SK-N-SH treated with all-trans-retinoic acid at 6 μM for 48 hours (cell line): ENCODE measurements around the gene FABP3.

Source experiments
- ATAC-seq: fragments of 200-7000 bp; cut with Tn5 transposase; 3 replicates; pipeline ENCODE4 v1.9.1; 2020; ENCODE audit warnings: mild to moderate bottlenecking, moderate library complexity
- ARNTL ChIP-seq: fragments of 450-650 bp; formaldehyde crosslinking; IDR thresholded peaks from 2 replicates; pipeline ENCODE4 v1.5.0; 2020; ENCODE audit warnings: low read depth, mild to moderate bottlenecking, moderate library complexity, borderline replicate concordance
- BACH2 ChIP-seq: fragments of 250-450 bp; sonication (Bioruptor Pico); IDR thresholded peaks from 2 replicates; pipeline ENCODE4 v1.9.0; 2021; ENCODE audit warnings: mild to moderate bottlenecking, borderline replicate concordance
- CSDC2 ChIP-seq: fragments of 250-450 bp; sonication (Bioruptor Pico); IDR thresholded peaks from 2 replicates; pipeline ENCODE4 v1.5.0; 2020; ENCODE audit warnings: mild to moderate bottlenecking, moderate library complexity
- ESRRG ChIP-seq: fragments of 250-450 bp; sonication (Bioruptor Pico); IDR thresholded peaks from 2 replicates; pipeline ENCODE4 v1.6.1; 2021; ENCODE audit warnings: mild to moderate bottlenecking
- GLIS3 ChIP-seq: fragments of 250-450 bp; sonication (Bioruptor Pico); IDR thresholded peaks from 2 replicates; pipeline ENCODE4 v1.5.0; 2020; ENCODE audit warnings: mild to moderate bottlenecking, moderate library complexity
- ISL1 ChIP-seq: fragments of 250-450 bp; sonication (Bioruptor Pico); IDR thresholded peaks from 2 replicates; pipeline ENCODE4 v2.1.2; 2022; ENCODE audit warnings: mild to moderate bottlenecking, moderate library complexity
- PPARA ChIP-seq: fragments of 250-450 bp; sonication (Bioruptor Pico); IDR thresholded peaks from 2 replicates; pipeline ENCODE4 v1.5.0; 2020; ENCODE audit warnings: mild to moderate bottlenecking, borderline replicate concordance
- RARB ChIP-seq: fragments of 250-450 bp; sonication (Bioruptor Pico); IDR thresholded peaks from 2 replicates; pipeline ENCODE4 v1.8.0; 2021; ENCODE audit warnings: mild to moderate bottlenecking, moderate library complexity
- SNAI2 ChIP-seq: fragments of 250-450 bp; sonication (Bioruptor Pico); IDR thresholded peaks from 2 replicates; pipeline ENCODE4 v1.5.0; 2020; ENCODE audit warnings: mild to moderate bottlenecking, moderate library complexity
- TCF4 ChIP-seq: fragments of 250-450 bp; sonication (Bioruptor Pico); IDR thresholded peaks from 2 replicates; pipeline ENCODE4 v1.8.0; 2021; ENCODE audit warnings: mild to moderate bottlenecking, moderate library complexity, borderline replicate concordance
- TOX ChIP-seq: fragments of 250-450 bp; sonication (Bioruptor Pico); IDR thresholded peaks from 2 replicates; pipeline ENCODE4 v1.8.0; 2021; ENCODE audit warnings: mild to moderate bottlenecking, moderate library complexity, borderline replicate concordance
- ZC3H10 ChIP-seq: fragments of 250-450 bp; sonication (Bioruptor Pico); IDR thresholded peaks from 2 replicates; pipeline ENCODE4 v1.5.1; 2021; ENCODE audit warnings: mild to moderate bottlenecking, moderate library complexity
- ZFP3 ChIP-seq: fragments of 250-450 bp; sonication (Bioruptor Pico); IDR thresholded peaks from 2 replicates; pipeline ENCODE4 v1.5.0; 2020; ENCODE audit warnings: mild to moderate bottlenecking, moderate library complexity
- ZFP30 ChIP-seq: fragments of 450-650 bp; formaldehyde crosslinking; IDR thresholded peaks from 2 replicates; pipeline ENCODE4 v1.5.0; 2022; ENCODE audit warnings: mild to moderate bottlenecking, moderate library complexity
- ZNF70 ChIP-seq: fragments of 450-650 bp; formaldehyde crosslinking; IDR thresholded peaks from 2 replicates; pipeline ENCODE4 v1.5.0; 2020; ENCODE audit warnings: mild to moderate bottlenecking, moderate library complexity
- ZNF8 ChIP-seq: fragments of 450-650 bp; formaldehyde crosslinking; IDR thresholded peaks from 2 replicates; pipeline ENCODE4 v1.5.0; 2020; ENCODE audit warnings: mild to moderate bottlenecking, moderate library complexity
- TF ChIP-seq, protein P1 (sequence below): fragments of 250-450 bp; sonication (Bioruptor Pico); IDR thresholded peaks from 2 replicates; pipeline ENCODE4 v1.8.0; 2021; ENCODE audit warnings: low read depth, mild to moderate bottlenecking, moderate library complexity, borderline replicate concordance
- TF ChIP-seq, protein P2 (sequence below): fragments of 250-450 bp; sonication (Bioruptor Pico); IDR thresholded peaks from 2 replicates; pipeline ENCODE4 v1.5.1; 2020; ENCODE audit warnings: low read depth, mild to moderate bottlenecking, moderate library complexity
- TF ChIP-seq, protein P3 (sequence below): fragments of 250-450 bp; sonication (Bioruptor Pico); IDR thresholded peaks from 2 replicates; pipeline ENCODE4 v1.8.0; 2020; ENCODE audit warnings: mild to moderate bottlenecking, moderate library complexity, borderline replicate concordance
- TF ChIP-seq, protein P4 (sequence below): fragments of 250-450 bp; sonication (Bioruptor Pico); IDR thresholded peaks from 2 replicates; pipeline ENCODE4 v1.5.1; 2021; ENCODE audit warnings: mild to moderate bottlenecking, moderate library complexity

FABP3 gene

DNA sequence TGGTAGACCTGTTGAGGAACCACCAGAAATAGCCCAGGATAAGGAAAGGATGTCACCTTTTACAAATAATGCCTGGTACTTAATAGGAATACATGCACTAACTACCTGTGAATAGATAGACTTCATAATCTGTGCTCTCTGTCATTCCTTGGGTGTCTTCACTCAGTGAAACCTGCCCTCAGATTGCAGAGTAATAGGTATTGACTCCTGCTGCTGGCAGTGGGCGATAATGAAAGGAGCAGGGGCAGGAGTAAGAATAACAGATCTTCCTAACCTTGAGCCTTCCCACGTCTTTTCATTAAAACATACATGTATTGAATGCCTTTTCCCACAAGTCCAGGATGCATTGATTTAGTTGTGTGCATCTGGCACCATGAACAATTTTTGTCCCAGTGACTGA is 16.4 kb downstream of the FABP3 start:
- TF ChIP-seq SNAI2 (CRISPR knock-in tag) = no peak
- TF ChIP-seq, protein P1, sequence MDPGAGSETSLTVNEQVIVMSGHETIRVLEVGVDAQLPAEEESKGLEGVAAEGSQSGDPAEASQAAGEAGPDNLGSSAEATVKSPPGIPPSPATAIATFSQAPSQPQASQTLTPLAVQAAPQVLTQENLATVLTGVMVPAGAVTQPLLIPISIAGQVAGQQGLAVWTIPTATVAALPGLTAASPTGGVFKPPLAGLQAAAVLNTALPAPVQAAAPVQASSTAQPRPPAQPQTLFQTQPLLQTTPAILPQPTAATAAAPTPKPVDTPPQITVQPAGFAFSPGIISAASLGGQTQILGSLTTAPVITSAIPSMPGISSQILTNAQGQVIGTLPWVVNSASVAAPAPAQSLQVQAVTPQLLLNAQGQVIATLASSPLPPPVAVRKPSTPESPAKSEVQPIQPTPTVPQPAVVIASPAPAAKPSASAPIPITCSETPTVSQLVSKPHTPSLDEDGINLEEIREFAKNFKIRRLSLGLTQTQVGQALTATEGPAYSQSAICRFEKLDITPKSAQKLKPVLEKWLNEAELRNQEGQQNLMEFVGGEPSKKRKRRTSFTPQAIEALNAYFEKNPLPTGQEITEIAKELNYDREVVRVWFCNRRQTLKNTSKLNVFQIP (CRISPR knock-in tag) = no peak
- TF ChIP-seq, protein P2, sequence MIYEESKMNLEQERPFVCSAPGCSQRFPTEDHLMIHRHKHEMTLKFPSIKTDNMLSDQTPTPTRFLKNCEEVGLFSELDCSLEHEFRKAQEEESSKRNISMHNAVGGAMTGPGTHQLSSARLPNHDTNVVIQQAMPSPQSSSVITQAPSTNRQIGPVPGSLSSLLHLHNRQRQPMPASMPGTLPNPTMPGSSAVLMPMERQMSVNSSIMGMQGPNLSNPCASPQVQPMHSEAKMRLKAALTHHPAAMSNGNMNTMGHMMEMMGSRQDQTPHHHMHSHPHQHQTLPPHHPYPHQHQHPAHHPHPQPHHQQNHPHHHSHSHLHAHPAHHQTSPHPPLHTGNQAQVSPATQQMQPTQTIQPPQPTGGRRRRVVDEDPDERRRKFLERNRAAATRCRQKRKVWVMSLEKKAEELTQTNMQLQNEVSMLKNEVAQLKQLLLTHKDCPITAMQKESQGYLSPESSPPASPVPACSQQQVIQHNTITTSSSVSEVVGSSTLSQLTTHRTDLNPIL = no peak
- TF ChIP-seq PPARA (CRISPR knock-in tag) = no peak
- no peak for TF ChIP-seq ZNF70 (CRISPR knock-in tag)
- no peak for TF ChIP-seq CSDC2 (CRISPR knock-in tag)
- TF ChIP-seq ZFP30 (CRISPR knock-in tag) = no peak
- TF ChIP-seq, protein P3, sequence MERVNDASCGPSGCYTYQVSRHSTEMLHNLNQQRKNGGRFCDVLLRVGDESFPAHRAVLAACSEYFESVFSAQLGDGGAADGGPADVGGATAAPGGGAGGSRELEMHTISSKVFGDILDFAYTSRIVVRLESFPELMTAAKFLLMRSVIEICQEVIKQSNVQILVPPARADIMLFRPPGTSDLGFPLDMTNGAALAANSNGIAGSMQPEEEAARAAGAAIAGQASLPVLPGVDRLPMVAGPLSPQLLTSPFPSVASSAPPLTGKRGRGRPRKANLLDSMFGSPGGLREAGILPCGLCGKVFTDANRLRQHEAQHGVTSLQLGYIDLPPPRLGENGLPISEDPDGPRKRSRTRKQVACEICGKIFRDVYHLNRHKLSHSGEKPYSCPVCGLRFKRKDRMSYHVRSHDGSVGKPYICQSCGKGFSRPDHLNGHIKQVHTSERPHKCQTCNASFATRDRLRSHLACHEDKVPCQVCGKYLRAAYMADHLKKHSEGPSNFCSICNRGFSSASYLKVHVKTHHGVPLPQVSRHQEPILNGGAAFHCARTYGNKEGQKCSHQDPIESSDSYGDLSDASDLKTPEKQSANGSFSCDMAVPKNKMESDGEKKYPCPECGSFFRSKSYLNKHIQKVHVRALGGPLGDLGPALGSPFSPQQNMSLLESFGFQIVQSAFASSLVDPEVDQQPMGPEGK = no peak
- no peak for TF ChIP-seq BACH2 (CRISPR knock-in tag)
- TF ChIP-seq ARNTL (CRISPR knock-in tag) = no peak
- TF ChIP-seq ZFP3 = no peak
- TF ChIP-seq TOX (CRISPR knock-in tag) = no peak
- no peak for TF ChIP-seq RARB (CRISPR knock-in tag)
- TF ChIP-seq ZNF8 (CRISPR knock-in tag) = no peak
- TF ChIP-seq TCF4 (CRISPR knock-in tag) = no peak
- TF ChIP-seq, protein P4, sequence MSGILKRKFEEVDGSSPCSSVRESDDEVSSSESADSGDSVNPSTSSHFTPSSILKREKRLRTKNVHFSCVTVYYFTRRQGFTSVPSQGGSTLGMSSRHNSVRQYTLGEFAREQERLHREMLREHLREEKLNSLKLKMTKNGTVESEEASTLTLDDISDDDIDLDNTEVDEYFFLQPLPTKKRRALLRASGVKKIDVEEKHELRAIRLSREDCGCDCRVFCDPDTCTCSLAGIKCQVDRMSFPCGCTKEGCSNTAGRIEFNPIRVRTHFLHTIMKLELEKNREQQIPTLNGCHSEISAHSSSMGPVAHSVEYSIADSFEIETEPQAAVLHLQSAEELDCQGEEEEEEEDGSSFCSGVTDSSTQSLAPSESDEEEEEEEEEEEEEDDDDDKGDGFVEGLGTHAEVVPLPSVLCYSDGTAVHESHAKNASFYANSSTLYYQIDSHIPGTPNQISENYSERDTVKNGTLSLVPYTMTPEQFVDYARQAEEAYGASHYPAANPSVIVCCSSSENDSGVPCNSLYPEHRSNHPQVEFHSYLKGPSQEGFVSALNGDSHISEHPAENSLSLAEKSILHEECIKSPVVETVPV (CRISPR knock-in tag) = no peak
- TF ChIP-seq, all 23 proteins: peak for 0
- no peak for ATAC-seq

DNA sequence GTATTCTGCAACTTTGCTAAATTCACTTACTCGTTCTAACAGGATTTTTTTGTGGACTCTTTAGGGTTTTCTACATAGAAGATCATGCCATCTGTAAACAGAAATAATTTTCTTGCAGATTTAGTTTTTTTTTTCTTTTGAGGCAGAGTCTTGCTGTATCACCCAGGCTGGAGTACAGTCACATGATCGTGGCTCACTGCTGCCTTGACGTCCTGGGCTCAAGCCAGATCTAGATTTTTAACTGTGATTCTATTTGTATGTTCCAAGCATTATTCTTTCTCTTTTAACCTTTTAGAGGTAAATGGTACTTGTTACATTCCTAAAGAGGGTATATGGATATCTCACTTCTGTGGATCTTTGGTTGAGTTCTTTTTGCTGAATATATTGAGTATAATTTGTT is 18.6 kb downstream of the FABP3 start:
- no peak for ATAC-seq
- TF ChIP-seq TCF4 (CRISPR knock-in tag) (no peak), ZFP3 (no peak), ZC3H10 (CRISPR knock-in tag) (no peak), TOX (CRISPR knock-in tag) (no peak), ZNF8 (CRISPR knock-in tag) (no peak)
- TF ChIP-seq, protein P1 (CRISPR knock-in tag) = no peak
- TF ChIP-seq, protein P3 = no peak
- TF ChIP-seq, all 23 proteins: peak for 0

DNA sequence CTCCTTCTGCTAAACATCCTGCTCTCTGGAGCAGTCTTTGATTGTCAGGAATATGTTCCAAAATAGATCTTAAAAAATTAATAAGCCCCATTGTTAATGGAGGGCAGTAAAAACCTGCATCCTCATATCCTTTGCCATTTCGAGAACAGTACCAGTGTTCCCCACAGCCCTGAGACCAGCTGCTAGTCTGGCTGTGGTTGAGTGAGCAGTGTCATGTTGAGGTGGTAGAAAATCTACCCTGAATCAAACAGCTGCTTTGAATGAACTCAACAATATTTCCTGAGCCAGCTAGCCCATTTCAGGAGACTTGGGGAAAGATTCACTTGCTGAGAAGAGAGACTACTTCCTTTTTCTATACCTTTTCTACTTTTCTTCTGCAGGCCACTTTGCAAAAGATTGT is 24.4 kb downstream of the FABP3 start:
- ATAC-seq = no peak
- TF ChIP-seq ZNF8 (CRISPR knock-in tag) (no peak), ZNF70 (CRISPR knock-in tag) (no peak), ISL1 (no peak), ESRRG (CRISPR knock-in tag) (no peak), CSDC2 (CRISPR knock-in tag) (no peak), SNAI2 (CRISPR knock-in tag) (no peak), ZFP30 (CRISPR knock-in tag) (no peak), ZFP3 (no peak), BACH2 (CRISPR knock-in tag) (no peak), ZC3H10 (CRISPR knock-in tag) (no peak), PPARA (CRISPR knock-in tag) (no peak), GLIS3 (CRISPR knock-in tag) (no peak), RARB (CRISPR knock-in tag) (no peak)
- TF ChIP-seq, protein P2 = no peak
- TF ChIP-seq, protein P3 = no peak
